HFF-Myc (cell line): ENCODE measurements around the gene RPUSD1.
"Not testable (repeated sequence)": the region's sequence is repeated elsewhere in the genome, so short reads cannot be mapped to it uniquely, and the experiment has no call there.

Experiments used
- DNase-seq: peaks from one replicate; pipeline ENCODE4 v3.0.0-alpha.2; 2011; ENCODE audit warnings: low read depth; ENCODE audit errors: extremely low read depth
- H3K4me3 ChIP-seq: replicated peaks from 2 replicates; pipeline ENCODE4 v1.5.1; 2011; ENCODE audit warnings: low read depth, mild to moderate bottlenecking, control low read depth, low read length
- TF ChIP-seq, protein P1 (sequence below): IDR thresholded peaks from 2 replicates; pipeline ENCODE4 v1.5.1; 2012; ENCODE audit warnings: mild to moderate bottlenecking, low read depth, low read length, control low read depth; ENCODE audit errors: missing control alignments

Gene RPUSD1

DNA sequence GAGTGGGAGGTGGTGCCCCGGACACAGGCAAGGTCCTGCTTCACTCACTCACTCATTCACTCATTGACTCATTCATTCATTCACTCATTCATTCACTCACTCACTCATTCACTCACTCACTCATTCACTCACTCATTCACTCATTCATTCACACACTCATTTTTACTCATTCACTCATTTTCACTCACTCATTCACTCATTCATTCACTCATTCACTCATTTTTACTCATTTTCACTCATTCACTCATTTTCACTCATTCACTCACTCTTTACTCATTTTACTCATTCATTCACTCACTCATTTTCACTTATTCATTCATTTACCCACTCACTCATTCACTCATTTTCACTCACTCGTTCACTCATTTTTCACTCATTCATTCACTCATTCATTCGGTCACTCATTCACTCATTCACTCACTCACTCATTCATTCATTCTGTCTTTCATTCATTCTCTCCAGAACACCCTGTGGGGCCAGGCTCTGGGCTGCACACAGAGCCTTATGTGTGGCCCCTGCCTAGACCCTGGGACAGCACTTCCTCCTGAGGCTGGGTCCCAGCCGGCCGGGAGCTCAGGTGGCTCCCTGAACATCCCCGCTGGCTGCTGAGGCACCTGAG, 9.2 kb downstream of the RPUSD1 start:
- H3K4me3 ChIP-seq = no peak overlapping the region
- DNase-seq = no peak
- TF ChIP-seq, protein P1, sequence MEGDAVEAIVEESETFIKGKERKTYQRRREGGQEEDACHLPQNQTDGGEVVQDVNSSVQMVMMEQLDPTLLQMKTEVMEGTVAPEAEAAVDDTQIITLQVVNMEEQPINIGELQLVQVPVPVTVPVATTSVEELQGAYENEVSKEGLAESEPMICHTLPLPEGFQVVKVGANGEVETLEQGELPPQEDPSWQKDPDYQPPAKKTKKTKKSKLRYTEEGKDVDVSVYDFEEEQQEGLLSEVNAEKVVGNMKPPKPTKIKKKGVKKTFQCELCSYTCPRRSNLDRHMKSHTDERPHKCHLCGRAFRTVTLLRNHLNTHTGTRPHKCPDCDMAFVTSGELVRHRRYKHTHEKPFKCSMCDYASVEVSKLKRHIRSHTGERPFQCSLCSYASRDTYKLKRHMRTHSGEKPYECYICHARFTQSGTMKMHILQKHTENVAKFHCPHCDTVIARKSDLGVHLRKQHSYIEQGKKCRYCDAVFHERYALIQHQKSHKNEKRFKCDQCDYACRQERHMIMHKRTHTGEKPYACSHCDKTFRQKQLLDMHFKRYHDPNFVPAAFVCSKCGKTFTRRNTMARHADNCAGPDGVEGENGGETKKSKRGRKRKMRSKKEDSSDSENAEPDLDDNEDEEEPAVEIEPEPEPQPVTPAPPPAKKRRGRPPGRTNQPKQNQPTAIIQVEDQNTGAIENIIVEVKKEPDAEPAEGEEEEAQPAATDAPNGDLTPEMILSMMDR = no peak

DNA sequence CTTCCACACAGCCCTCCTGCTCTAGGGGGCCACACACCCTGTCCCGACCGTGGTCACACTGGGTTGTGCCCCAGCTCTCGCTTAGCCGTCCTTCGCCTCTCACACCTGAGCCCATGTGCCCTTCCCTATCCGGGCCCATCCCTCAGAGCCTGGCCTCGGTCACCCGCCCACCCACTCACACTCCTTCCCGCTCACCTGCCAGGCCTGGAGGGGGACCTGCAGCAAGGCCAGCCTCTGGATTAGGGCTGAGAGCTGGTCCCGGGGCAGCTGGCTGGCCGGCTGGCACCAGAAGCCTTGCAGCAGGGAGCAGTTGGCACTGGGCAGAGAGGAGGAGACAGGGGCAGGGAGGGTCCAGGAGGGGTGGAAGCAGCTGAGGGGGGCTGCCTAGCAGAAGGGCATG, 9.7 kb downstream of the RPUSD1 start:
- no peak overlapping the region for H3K4me3 ChIP-seq
- DNase-seq = no peak
- TF ChIP-seq, protein P1 = no peak

DNA sequence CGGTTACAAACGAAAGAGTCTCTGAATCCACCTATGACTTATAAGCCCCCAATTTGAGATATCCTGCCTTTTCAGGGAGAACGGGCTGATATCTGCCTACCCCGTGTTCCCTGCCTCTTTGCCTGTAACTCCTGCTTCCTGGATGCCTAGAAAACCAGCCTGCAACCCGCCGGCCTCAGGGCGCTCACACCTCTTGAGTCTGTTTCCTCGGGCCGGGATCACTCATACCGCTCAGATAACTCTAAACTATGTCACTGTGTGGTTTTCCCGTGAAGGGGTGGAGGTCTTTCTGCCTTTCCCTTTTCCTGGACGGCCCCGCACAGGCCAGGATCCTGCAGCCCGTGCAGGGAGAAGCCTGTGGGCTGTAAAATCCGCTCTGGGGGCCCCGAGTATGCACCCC, 10.4 kb downstream of the RPUSD1 start:
- DNase-seq = no peak
- TF ChIP-seq, protein P1 = no peak
- H3K4me3 ChIP-seq = no peak overlapping the region

DNA sequence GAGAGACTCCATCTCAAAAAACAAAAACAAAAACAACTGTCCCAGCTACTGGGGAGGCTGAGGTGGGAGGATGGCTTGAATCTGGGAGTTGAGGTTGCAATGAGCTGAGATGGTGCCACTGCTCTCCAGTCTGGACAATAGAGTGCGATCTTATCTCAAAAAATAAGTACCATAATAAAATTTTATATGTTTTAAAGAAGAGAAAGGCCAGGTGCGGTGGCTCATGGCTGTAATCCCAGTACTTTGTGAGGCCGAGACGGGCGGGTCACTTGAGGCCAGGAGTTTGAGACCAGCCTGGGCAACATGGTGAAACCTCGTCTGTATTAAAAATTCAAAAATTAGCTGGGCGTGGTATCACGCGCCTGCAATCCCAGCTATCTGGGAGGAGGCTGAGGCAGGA, 11.4 kb downstream of the RPUSD1 start:
- TF ChIP-seq, protein P1 = no peak
- no peak overlapping the region for H3K4me3 ChIP-seq
- DNase-seq = no peak

DNA sequence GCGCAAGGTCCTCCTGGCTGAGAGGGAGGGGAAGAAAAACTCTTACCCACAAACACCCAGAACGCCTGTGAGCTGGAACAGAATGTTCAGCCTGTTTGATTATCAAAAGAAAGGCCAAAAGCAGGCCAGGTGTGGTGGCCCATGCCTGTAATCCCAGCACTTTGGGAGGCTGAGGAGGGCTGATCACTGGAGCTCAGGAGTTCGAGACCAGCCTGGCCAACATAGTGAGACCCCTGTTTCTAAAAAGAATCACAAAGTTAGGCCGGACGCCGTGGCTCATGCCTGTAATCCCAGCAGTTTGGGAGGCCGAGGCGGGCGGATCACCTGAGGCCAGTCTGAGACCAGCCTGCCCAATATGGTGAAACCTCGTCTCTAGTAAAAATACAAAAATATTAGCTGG, 11.9 kb downstream of the RPUSD1 start:
- not testable (repeated sequence) for H3K4me3 ChIP-seq, DNase-seq

DNA sequence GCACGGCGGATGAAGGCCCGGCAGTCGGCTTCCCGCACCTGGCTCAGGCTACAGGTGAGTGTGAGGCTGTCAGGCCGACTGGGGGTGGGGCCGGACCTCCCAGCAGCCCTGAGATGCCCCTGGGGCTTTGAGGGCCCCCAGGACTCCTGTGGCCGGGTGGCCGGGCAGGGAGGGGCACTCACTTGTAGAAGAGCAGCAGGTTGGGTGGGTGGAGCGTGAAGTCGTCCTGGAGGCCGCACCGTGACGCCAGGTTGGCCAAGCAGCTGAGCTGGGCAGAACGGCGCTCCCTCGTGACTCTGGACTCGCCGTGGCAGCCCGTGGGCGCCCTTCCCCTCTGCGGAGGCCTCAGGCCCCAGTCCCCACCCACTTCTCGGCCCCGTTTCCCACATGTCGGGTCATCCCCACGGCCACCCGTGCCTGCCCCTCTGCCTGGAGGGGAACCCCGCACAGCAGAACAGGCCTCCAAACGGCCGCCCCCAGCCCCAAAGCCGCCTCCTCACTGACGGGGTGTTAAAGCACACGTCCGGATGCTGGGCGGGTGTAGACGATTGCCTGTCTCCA, 12.9 kb downstream of the RPUSD1 start:
- no peak for DNase-seq
- no peak overlapping the region for H3K4me3 ChIP-seq

More for the DNA sequence above, 12.9 kb downstream of the RPUSD1 start:
- TF ChIP-seq, protein P1 = no peak
